HG03442 (cell line): ENCODE measurements around the gene CAMTA1.

Experiments used
- ATAC-seq: cut with Tn5 transposase; IDR thresholded peaks from one replicate; pipeline ENCODE4 v1.9.1; 2021; ENCODE audit warnings: mild to moderate bottlenecking, moderate library complexity; ENCODE audit not compliant: unreplicated experiment

CAMTA1 gene

DNA sequence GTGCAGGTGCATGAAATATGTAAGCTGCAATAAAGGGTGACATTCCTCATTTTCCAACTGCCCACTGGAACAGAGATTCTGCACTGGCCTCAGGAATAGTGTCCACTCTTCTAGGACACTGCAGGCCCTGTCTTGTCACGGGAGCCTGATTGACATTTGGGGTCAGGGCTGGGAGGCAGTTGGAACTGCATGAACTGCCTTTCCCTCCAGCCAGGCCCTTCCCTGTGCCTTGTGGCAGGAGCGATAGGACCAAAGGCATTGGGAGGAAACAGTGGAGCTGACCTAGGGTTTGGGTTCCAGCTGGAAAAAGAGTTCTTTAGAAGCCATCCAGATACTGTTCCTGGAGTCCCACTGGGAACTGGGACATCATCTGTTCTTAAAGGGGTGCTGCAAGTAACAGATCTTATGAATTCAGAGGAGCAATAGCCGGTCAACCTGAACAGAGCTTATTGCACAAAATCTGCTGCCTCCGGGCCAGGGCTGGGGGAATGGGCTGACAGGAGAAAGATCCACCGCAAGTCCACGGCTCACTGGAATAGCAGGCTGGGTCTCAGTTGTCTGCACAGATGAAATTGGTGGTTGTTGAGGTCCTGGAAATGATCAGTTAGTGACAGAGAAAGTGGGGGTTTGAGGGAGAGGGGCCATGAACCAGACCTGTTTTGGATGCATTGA, 451.7 kb downstream of the CAMTA1 start:
- no peak for ATAC-seq

DNA sequence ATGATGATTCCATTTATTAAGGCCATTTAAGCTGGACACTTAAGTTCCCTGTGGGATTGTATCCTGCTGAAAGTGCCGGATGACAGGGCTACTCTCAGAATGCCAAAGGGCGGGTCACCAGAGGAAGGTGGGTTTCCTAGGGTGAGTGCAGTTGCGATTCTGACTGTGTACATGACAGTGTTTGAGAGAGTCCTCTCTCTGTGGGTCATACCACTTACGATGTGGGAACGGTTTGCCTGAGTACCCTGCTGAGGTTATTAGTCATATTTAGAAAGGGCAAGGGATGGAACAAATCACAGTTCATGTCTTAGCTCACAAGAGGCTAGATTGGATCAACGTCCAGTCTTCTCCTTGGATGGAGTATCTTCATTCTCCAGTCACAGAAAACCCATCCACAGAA, 461.9 kb downstream of the CAMTA1 start:
- ATAC-seq: no peak

DNA sequence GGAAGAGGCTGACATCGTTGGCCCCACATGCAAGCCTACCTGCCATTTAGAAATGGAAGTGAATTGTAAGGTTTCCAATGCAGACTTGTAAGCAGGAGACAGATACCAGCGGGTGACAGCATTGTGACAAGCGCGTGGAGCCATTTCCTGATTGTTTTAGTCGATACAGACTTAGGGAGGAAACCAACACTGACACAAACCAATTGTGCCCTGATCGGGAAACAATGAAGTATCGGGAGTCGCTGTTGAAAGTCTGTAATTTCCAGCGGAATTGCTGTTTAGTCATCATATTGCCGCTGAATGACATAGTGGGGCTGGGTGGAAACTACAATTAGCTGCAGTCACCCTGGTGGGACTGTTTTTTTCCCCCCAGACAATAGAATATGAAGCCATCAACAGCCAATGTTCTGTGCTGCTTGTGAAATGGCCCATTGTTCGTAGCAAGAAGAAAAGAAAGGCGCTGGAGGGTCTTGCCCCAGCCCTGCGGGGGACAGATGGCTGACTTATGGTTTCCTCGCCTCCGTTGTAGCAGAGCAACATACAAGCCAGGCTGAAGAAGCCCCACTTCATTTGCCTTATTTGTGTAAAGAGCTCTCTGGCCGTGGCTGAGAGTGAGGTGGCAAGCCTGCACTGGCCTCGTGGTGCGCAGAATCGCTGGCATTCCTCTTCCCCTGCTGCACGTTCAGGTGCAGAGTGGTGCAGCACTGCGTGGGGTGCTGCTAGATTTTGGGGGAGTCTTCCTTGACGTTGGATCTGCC, 462.7 kb downstream of the CAMTA1 start:
- ATAC-seq: no peak

DNA sequence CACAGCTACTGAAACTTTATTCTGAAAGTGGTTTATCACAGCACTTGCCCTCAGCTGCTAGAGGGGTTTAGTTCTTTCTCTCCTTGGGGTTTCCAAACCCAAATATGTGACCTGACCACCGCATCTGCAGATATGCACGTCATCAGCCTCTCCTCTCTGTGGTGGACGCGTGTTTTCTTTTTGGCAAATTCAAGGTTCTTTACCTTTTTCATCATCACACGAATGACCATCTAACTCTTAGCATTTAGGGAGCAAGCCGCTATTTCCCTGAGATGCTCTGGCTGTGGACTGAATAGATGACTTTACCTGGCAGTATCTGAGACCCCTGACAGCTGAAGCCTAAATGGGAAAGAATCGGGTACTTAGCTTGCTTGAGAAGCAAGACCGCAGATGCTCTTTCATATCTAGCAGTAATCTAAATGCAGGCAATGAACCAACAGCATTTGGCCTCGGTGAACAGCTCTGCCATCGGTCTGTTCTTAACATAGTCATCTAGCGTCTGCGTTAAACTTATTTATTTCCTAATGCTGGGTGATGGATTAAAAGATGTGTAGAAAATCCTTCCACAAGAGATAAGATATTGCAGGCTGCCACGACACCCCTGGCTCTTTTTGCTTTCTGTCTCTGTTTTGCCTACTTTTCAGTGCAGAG, 463.4 kb downstream of the CAMTA1 start:
- no peak for ATAC-seq

DNA sequence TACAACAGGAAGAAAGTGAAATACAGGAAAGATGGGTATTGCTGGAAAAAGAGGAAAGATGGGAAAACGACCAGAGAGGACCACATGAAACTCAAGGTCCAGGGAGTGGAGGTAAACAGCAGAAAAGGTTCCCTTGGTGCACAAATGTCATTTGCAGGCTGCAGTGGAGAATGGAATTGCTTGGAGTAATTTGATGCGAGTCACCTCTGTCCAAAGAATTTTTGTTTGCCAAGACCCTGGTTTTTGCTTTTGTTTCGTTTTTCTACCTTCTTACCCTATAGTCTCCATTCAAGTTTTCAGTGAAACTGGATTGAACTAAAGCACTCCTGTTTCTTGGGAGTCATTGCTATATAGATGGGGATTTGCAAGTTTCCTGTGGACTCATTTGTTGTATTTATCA, 464.3 kb downstream of the CAMTA1 start:
- ATAC-seq: no peak

DNA sequence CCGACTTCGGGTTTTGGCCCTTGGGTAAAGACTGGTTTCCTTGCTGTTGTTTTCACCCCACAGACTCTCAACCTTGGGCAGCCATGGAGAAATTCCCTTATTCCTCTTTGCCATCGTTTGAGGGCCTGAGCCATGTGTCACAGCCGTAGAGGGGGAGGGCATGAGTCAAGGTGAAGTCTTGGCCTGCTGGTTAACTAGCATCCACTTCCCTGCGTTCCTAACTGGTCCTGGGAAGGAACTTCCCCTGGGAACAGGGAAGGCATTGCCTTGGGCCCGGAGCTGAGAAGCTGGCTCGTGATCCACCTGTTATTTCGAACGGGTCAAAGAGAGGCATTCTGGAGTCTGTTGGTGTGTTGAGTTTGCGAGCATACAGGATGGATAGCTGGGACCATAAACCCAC, 464.9 kb downstream of the CAMTA1 start:
- ATAC-seq: no peak

DNA sequence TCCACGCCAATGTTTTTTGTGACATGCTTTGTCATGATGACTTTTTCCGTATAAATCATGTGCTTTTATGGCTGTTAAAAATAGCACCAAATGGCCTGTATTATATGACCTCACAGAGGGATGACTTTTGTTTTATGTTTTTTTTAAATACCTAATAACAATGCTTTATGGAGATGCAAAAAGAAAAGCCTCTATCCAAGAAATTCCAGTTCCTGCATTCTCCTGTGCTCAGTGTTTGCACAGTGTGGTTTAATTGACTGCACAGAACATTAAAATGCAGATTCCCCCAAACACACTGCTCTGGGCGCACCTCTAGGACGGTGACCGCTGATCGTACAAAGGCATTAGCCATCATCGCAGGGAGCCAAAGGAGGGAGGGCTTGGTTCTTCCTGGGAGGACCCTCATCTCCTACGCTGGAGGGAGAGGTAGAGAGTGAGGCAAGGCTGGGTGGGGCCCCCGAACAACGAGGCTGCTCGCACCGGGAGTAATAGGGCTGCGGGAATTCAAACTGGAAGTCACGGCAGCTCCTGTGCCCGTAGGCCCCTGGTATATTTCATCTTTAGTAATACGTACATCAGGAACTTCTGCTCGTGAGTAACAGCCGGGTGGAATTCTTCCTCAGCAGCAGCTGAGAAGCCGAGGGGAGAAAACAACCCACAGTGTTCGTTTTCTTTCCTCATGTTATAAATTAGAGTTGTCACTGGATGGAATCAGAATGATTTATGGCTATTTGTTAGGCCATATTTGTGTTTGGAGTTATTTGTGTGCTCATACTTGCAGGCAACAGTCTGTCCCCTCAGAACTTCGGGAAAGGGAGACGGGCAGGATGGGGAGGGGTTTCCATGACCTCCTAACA, 465.6 kb downstream of the CAMTA1 start:
- ATAC-seq: no peak

DNA sequence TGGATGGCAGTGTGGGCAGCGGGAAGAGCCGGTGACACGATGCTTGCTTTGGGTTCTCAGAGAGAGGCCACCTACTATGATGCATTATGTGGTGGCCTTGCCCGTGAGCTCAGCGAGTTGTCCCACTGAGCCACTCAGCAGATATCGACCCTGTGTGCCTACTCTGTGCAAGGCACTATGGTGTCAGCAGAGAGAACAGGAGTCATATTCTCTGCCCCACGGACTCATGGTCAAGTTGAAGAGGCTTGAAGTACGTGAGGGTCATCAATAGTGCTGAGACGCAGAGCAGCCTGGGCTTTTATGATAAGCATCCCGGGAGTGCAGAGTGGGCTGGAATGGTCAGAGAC, 466.2 kb downstream of the CAMTA1 start:
- ATAC-seq: no peak

DNA sequence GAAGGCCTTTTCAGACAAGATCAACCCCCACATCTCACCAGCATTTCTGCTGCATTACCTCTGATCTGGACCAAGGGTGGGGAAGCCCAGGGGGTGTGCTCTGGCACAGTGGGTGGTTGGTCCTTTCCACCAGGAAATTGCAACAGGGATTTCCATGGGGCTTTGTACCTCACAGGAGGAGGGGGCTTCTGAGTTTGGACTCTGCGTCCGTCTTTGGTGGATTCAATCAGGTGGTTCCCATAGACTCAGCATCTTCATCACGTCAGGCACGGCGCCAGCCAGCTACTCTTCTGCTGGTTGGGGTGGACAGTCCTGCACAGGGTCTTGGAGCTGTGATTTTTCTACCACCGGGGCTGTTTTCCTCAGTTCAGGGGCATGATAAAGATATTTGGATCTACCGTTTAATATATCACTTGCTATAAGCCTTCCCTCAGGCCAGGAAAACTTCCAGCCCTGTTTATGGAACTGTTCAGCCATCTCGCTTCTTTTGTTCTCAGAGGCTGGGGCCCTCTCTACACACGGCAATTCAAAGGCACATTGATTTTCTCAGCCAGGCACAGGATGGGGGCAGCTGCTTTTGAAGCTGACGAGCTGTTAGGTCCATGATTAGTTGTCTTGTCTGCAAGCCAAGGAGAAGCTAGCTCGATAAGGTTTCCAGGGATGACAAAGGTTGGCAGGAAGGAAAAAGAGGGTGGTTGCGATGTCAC, 467.3 kb downstream of the CAMTA1 start:
- no peak for ATAC-seq

DNA sequence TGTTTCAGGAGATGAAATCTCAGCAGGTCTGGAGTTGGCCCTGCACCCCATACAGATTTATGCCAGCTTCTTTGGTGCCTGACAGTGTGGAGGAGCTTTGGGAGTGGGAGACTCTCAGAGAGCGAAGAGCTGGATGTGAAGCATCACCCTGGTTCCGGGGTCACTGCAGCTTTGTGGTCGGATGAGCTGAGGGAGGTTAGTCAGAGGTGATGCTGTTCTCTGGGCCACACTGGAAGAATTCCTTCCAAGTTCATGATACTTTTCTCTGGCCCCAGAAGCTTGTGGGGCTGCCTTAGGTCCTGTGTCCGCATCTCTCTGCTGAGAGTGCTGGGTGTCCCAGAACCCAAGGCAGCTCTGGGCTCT, 467.8 kb downstream of the CAMTA1 start:
- ATAC-seq: no peak

DNA sequence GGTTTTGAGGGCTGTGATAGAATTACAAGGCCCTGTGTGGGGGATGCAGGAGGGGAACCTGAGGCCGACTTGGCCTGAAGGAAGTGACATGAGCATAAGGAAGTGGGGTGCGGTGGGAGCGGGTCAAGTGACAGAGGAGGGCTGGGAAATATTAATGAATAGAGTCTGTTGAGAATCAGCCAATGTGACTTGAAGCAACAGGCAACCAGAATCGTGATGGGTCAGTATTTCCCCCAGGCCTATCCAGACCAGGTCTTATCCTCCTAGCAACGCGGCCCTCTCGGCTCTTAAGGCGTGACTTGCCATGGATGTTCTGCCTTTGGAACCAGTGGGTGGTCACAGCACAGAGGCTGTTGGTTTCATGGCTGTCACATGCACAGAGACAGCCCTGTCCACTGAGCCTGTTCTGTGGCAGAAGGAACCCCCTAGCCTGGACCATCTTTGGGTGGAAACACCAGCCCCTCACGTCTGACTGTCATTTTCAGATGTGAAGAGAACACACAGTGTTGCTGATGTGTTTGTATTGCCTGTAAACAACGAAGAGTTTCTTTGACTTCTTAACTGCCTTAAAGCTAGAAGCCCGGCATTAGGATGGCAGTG, 468.8 kb downstream of the CAMTA1 start:
- ATAC-seq: no peak

DNA sequence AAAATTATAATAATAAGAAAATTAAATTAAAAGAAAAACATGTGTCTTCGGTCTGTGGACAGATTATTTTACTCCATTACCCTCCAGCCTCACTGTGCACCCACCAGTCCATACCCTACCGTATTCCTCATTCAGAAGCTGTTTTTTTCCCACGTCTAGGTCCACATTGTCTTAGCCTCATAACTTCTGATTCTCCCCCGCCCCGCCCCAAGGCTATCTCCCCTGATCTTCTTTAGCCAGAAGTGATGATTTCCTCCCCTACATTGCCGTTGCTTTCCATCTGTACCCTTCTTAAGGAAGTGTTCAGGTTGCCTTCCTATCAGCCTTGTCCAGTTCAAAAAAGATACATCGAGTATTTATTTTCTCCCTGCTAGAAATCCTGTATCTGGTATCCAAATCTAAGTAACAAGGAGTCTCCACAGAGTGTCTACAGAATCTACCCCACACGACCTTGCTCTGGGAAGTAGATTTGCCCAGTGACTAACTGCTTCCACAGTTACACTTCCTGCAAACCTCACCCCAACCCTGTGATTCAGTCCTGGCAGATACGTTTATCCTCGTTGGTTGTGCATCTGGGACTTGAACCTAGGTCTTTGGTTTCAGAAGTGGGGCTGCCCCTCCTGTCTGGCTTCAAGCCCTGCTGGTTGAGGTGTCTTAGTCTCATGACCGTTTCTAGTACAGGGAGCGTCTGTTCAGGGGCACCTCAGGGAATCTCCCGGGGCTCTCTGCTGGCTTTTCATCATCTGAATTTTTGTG, 470.2 kb downstream of the CAMTA1 start:
- no peak for ATAC-seq

DNA sequence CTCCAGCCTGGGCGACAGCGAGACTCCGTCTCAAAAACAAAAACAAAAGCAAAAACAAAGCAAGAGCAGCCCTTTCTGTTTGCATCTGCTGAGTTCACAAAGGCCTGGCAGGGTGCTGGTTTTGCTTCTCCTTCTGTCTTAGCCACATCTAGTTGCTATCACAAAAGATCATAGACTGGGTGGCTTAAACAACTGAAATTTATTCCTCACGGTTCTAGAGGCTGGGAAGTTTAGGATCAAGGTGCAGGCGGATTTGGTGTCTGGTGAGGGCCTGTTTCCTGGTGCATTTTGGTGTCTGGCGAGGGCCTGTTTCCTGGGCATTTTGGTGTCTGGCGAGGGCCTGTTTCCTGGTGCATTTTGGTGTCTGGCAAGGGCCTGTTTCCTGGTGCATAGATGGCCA, 471.3 kb downstream of the CAMTA1 start:
- no peak for ATAC-seq

DNA sequence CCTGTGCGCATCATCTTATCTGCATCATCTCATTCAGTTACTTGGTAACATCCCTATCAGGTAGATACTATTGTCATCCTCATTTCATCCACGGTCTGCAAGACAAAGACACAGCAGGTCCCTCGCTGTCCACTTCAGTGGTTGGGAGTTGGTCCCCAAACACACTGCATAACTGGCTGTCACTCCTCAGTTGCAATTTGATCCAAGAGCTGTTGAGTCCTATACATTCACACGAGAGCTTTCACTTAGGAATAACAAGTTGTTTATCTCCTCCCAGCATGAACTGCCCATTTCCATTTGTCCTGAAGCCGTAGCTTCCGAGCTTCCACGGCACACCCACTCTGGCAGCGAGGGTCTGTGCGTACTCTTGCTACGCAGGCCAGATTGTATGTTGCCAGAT, 472.0 kb downstream of the CAMTA1 start:
- no peak for ATAC-seq

DNA sequence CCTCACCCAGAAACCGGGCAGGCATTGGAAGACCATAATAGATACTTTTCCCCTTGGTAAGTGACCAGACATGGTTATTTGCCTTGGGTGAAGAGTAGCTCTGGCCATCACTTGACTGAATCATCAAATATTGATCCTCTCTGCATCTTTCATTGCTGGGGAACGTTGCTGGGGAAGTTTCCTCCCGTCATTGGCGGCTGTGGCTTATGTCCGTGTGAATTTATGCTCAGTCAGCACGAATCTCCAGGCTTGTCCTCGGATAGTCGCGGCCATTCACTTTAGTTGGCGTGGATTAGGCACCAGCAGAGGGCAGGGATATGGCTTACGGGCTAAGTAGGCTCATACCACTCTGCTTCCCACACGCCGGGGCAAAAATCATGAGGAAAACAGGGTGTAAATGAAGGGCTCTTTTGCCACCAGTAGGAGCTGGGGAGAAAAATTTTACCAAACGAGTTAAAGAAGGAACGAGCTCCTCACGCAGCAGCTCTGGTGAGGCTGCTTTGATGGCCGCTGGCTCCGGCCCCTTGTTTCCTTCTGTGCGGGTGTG, 473.4 kb downstream of the CAMTA1 start:
- no peak for ATAC-seq

DNA sequence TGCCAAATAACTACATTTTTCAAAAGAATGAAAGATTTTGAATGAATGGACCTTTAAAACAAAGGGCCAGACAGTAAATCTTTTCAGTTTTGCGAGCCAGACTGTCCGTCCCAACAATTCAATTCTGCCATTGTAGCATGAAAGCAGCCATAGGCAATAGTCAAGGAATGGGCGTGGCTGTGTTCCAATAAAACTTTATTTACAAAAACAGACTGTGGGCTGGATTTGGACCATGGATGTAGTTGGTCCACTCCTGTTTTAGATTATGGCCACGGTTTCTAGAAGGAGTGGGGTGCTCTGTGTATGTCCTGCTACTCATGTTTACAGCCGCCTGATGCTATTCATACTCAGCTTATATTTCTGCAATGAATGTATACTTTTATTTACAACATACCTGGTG, 474.7 kb downstream of the CAMTA1 start:
- ATAC-seq: no peak

DNA sequence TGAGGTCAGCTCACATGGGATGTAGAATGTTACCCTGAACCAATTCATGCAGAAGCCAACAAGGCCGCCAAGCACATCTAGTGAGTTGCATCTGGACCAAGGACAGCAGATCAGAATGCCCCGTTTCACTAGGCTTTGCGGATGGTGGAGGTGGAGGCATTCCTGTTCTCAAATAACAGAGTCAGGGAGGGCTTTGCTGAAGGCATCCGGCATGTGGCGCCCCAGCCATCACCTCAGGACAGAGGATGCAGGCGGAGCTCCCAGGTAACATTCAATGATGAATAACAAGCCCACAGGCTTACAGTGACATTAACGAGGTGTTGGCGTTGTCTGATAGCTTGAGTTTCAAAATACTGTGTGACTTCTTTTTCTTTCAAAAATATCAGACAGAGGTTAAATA, 476.2 kb downstream of the CAMTA1 start:
- no peak for ATAC-seq

DNA sequence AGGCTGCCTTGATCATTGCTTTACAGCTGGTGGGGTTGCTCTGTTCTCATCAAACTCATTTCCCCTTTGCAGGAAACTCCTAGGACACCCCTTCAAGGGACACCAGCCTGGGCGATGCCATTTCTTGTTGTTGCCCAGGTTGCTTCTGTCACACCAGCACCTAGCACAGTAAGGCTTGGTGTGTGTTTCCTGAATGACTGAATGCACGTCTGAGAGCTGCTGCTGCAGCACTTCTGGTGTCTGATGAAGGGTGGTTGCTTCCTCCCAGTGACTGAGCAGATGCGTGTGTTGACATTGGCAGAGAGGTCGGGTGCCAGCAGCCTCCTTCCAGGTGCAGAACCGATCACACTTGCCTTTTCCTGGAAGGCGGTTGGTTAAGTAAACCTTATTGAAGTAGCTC, 477.4 kb downstream of the CAMTA1 start:
- ATAC-seq: no peak
